H1 (cell line): ENCODE data around the gene CPT1A. TPM values are rescaled to one million over a fixed set of nuclear protein-coding genes. Genes with fewer than 3 reads are reported as not detected.

Source experiments
- polyA plus RNA-seq, 7 experiments: library from polyadenylated mRNA; depleted of rRNA in 3 of 7; stranded (reverse) in 5 of 7; unstranded in 2 of 7; fragments of >200 nt in 5 of 7; fragments of 200-250 nt in 2 of 7; gene quantifications; 1 replicate in 5 of 7; 2 replicates in 1 of 7; 4 replicates in 1 of 7; pipeline versions ENCODE4 v1.2.1 to v1.2.3, GENCODE V29; 2011 to 2013; ENCODE audit warnings: missing spikeins in 2 of 7, mixed read lengths in 2 of 7
- total RNA-seq: library from RNA; stranded (reverse); fragmentation: NEBNext Ultra II Directional; extraction: Animal tissue kit (Norgen Biotek cat#: 25700); gene quantifications from 2 replicates; pipeline ENCODE4 v1.2.1, GENCODE V29; 2021

CPT1A gene
- total and polyA plus RNA-seq, 2 of the 8 experiments (the other 6 are each of a cell fraction or from before 2014, with no cell fraction given): 2.9 to 12.2 TPM

Other genes starting within 250 kb of the CPT1A start
- gene GAL, start 157.4 kb downstream of the CPT1A start, total RNA-seq: 233 and 234 TPM in 2 replicates
- 81.8 and 124 TPM in 2 replicates for gene GAL, start 157.4 kb downstream of the CPT1A start, polyA plus RNA-seq (2011; rRNA removed)
- 59.5 and 61.1 TPM in 2 replicates for gene TESMIN, start 90.4 kb downstream of the CPT1A start, total RNA-seq
- 22.6 and 34.2 TPM in 2 replicates for gene TESMIN, start 90.4 kb downstream of the CPT1A start, polyA plus RNA-seq (2011; rRNA removed)
- 103 and 107 TPM in 2 replicates for gene MRPL21, start 61.9 kb upstream of the CPT1A start, total RNA-seq
- gene MRPL21, start 61.9 kb upstream of the CPT1A start, polyA plus RNA-seq (2011; rRNA removed): 72.0 and 102 TPM in 2 replicates
- 17.6 and 19.1 TPM in 2 replicates for gene IGHMBP2, start 62.0 kb upstream of the CPT1A start, total RNA-seq
- gene IGHMBP2, start 62.0 kb upstream of the CPT1A start, polyA plus RNA-seq (2011; rRNA removed): 8.4 and 11.5 TPM in 2 replicates
- not detected in 2 replicates for gene MRGPRD, start 139.1 kb upstream of the CPT1A start, total RNA-seq
- gene MRGPRD, start 139.1 kb upstream of the CPT1A start, polyA plus RNA-seq (2011; rRNA removed): not detected in 2 replicates
- 11.0 and 11.9 TPM in 2 replicates for gene MRGPRF, start 171.3 kb upstream of the CPT1A start, total RNA-seq
- gene MRGPRF, start 171.3 kb upstream of the CPT1A start, polyA plus RNA-seq (2011; rRNA removed): 7.5 and 12.2 TPM in 2 replicates
- 16.3 and 18.6 TPM in 2 replicates for gene TPCN2, start 207.0 kb upstream of the CPT1A start, total RNA-seq
- 9.7 and 16.8 TPM in 2 replicates for gene TPCN2, start 207.0 kb upstream of the CPT1A start, polyA plus RNA-seq (2011; rRNA removed)